ENCODE measurements around the gene PODNL1.
"Not testable (repeated sequence)": the region's sequence is repeated elsewhere in the genome, so short reads cannot be mapped to it uniquely, and the experiment has no call there.

The PODNL1 gene

GRCh38 chr19:13968383-13968935 is 30.2 kb upstream of the PODNL1 start:
- H3K4me3 ChIP-seq (ENCODE audit: low read depth, low read length), result no peak overlapping the region
- no peak for DNase-seq (ENCODE audit: low read depth)
- no peak for TF ChIP-seq CTCF (IDR thresholded peaks at IDR 0.05; ENCODE audit: low read depth, low read length, missing control alignments)
- in situ Hi-C loops (cut with HindIII; ENCODE audit: low sequenced_read_pairs), result no loop called here

GRCh38 chr19:13967206-13967605 is 29.0 kb upstream of the PODNL1 start:
- in situ Hi-C loops (cut with HindIII; ENCODE audit: low sequenced_read_pairs); DNase-seq (ENCODE audit: low read depth); H3K4me3 ChIP-seq (ENCODE audit: low read depth, low read length): not testable (repeated sequence)

GRCh38 chr19:13966684-13967128 is 28.5 kb upstream of the PODNL1 start:
- H3K4me3 ChIP-seq (ENCODE audit: low read depth, low read length), result no peak overlapping the region
- DNase-seq (ENCODE audit: low read depth), result no peak
- no peak for TF ChIP-seq CTCF (IDR thresholded peaks at IDR 0.05; ENCODE audit: low read depth, low read length, missing control alignments)
- in situ Hi-C loops (cut with HindIII; ENCODE audit: low sequenced_read_pairs), result no loop called here

- H3K4me3 ChIP-seq (ENCODE audit: low read depth, low read length), result no peak overlapping the region
- DNase-seq (ENCODE audit: low read depth), result no peak
- TF ChIP-seq CTCF (IDR thresholded peaks at IDR 0.05; ENCODE audit: low read depth, low read length, missing control alignments), result no peak
- in situ Hi-C loops (cut with HindIII; ENCODE audit: low sequenced_read_pairs), result no loop called here
Observed at GRCh38 chr19:13965926-13966683, 27.9 kb upstream of the PODNL1 start.

- H3K4me3 ChIP-seq (ENCODE audit: low read depth, low read length), result no peak overlapping the region
- no peak for TF ChIP-seq CTCF (IDR thresholded peaks at IDR 0.05; ENCODE audit: low read depth, low read length, missing control alignments)
- in situ Hi-C loops (cut with HindIII; ENCODE audit: low sequenced_read_pairs), result no loop called here
- no peak for DNase-seq (ENCODE audit: low read depth)
Observed at GRCh38 chr19:13965377-13965896, 27.2 kb upstream of the PODNL1 start.

GRCh38 chr19:13964776-13965175 is 26.6 kb upstream of the PODNL1 start:
- in situ Hi-C loops (cut with HindIII; ENCODE audit: low sequenced_read_pairs), result no loop called here
- TF ChIP-seq CTCF (IDR thresholded peaks at IDR 0.05; ENCODE audit: low read depth, low read length, missing control alignments), result no peak
- DNase-seq (ENCODE audit: low read depth), result peak; percentile 15
- no peak overlapping the region for H3K4me3 ChIP-seq (ENCODE audit: low read depth, low read length)

- in situ Hi-C loops (cut with HindIII; ENCODE audit: low sequenced_read_pairs), result no loop called here
Observed at GRCh38 chr19:13963603-13964105, 25.4 kb upstream of the PODNL1 start.

More at GRCh38 chr19:13963603-13964105, 25.4 kb upstream of the PODNL1 start:
- no peak overlapping the region for H3K4me3 ChIP-seq (ENCODE audit: low read depth, low read length)
- TF ChIP-seq CTCF (IDR thresholded peaks at IDR 0.05; ENCODE audit: low read depth, low read length, missing control alignments), result no peak
- DNase-seq (ENCODE audit: low read depth), result no peak

Data from astrocyte of the cerebellum (primary cell).